SK-N-SH treated with all-trans-retinoic acid at 6 μM for 48 hours (cell line): ENCODE data around the gene TREH.

Experiments used
- ARNTL ChIP-seq: fragments of 450-650 bp; formaldehyde crosslinking; IDR thresholded peaks from 2 replicates; pipeline ENCODE4 v1.5.0; 2020; ENCODE audit warnings: low read depth, mild to moderate bottlenecking, moderate library complexity, borderline replicate concordance
- BACH2 ChIP-seq: fragments of 250-450 bp; sonication (Bioruptor Pico); IDR thresholded peaks from 2 replicates; pipeline ENCODE4 v1.9.0; 2021; ENCODE audit warnings: mild to moderate bottlenecking, borderline replicate concordance
- ISL1 ChIP-seq: fragments of 250-450 bp; sonication (Bioruptor Pico); IDR thresholded peaks from 2 replicates; pipeline ENCODE4 v2.1.2; 2022; ENCODE audit warnings: mild to moderate bottlenecking, moderate library complexity
- ZFP3 ChIP-seq: fragments of 250-450 bp; sonication (Bioruptor Pico); IDR thresholded peaks from 2 replicates; pipeline ENCODE4 v1.5.0; 2020; ENCODE audit warnings: mild to moderate bottlenecking, moderate library complexity
- TF ChIP-seq, protein P1 (sequence below): fragments of 250-450 bp; sonication (Bioruptor Pico); IDR thresholded peaks from 2 replicates; pipeline ENCODE4 v1.8.0; 2020; ENCODE audit warnings: mild to moderate bottlenecking, moderate library complexity, borderline replicate concordance

DNA sequence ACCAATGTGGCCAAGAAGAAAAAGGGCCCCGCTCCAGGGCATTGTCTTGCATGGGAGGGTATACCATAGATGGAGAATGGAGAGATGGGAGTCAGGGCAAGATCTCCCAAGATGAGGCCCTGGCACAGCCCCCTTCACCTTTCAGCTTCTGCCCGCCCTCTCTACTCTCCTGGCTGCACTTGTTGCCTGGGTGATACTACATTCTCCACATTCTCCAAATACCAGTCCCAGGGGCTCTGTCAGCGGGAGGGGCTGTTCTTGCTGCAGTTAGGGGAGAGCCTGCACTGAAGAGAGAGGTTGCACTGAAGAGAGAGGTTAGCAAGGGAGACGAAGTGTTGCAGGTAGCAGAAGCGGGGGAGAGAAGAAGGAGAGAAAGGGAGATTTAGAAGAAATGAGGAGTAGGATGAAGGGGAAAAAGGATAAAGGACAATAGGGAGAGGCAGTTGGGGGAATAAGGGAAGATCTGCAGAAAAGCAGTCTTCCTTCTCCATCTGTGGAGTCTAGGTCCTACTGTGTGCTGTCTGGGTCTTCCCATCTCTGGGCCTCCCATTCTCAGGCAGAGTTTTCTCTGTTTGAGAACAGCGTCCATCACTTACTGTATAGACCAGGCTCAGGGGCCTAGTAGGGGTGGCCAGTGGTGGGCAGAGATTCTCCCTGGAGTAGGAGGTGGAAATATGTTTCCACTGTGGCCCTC is 64.0 kb downstream of the TREH start:
- TF ChIP-seq ARNTL (CRISPR knock-in tag): no peak
- TF ChIP-seq, protein P1, sequence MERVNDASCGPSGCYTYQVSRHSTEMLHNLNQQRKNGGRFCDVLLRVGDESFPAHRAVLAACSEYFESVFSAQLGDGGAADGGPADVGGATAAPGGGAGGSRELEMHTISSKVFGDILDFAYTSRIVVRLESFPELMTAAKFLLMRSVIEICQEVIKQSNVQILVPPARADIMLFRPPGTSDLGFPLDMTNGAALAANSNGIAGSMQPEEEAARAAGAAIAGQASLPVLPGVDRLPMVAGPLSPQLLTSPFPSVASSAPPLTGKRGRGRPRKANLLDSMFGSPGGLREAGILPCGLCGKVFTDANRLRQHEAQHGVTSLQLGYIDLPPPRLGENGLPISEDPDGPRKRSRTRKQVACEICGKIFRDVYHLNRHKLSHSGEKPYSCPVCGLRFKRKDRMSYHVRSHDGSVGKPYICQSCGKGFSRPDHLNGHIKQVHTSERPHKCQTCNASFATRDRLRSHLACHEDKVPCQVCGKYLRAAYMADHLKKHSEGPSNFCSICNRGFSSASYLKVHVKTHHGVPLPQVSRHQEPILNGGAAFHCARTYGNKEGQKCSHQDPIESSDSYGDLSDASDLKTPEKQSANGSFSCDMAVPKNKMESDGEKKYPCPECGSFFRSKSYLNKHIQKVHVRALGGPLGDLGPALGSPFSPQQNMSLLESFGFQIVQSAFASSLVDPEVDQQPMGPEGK: peak; percentile 89; the same call in 1 of the 2 replicates
- no peak for TF ChIP-seq BACH2 (CRISPR knock-in tag)
- no peak for TF ChIP-seq ZFP3 (CRISPR knock-in tag)
- no peak for TF ChIP-seq ISL1
